ENCODE data around the gene FAM43A.

The FAM43A gene

DNA sequence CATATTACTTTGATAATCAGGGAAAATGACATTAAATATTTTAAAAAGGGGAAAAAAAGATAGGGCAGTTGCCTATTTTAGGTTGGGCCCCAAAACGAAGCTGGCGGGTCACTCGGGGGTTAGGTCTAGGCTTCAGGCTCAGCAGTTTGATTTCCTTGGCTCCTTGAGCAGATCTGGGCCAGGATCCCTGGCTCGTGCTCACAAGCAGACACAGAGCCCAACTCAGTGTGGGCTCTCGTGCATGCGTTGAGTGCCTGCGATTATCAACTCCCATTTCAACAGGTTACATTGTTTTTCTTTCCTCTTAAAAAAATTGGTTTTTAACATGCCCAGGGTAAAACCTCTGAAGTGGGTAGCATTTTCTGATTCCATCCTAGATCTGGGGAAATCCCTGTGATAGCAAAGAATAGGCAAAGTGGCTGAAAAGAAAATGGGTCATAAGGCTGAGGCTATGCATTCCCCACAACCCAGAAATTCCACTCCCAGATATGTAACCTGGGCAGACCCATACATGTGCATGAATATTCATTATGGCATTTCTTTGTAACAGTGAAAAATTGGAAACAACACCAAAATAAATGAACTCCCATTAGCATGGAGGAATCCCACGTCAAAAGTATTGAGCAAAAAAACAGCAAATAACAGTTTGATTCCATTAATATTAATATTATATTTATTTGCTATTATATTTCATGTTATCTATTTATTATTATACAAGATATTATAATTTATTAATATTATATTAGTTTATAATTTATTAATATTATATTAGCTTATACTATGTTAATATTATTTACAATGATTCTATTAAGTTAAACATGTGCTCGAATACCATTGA is 27.8 kb downstream of the FAM43A start:
- DNase-seq, result no peak

DNA sequence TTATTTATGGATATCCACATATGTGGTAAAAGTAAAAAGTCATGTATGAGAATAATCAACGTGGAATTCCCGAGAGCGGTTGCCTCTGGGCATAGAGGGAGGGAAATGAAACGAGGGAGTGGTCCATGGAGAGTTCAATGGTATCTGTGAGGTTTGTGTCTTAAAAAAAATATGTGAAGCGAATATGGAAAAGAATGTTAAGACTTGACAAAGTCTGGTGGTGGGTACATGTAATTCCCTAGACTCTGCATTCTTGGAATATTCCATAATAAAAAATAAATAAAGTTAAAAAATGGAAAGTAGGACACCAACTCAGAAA is 28.4 kb downstream of the FAM43A start:
- no peak for DNase-seq

DNA sequence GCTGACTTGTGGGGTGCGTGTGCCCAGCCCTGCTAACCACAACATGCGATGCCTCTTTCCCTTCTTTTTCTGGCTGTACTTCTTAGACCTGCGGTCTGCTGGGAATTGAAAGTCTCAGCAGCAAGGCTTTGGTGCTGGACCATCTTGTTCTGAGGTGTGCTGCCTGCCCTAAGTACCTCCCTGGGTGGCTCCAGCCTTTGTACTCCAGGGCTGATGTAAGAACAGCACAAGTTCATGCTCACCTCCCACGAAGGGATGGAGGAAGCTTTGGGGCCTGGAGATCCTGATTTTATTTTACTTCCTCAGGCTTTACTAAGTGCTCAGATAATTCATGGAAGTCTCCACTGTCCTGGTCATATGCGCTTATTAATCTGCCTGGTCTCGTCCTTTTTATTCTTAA is 28.9 kb downstream of the FAM43A start:
- no peak for DNase-seq

DNA sequence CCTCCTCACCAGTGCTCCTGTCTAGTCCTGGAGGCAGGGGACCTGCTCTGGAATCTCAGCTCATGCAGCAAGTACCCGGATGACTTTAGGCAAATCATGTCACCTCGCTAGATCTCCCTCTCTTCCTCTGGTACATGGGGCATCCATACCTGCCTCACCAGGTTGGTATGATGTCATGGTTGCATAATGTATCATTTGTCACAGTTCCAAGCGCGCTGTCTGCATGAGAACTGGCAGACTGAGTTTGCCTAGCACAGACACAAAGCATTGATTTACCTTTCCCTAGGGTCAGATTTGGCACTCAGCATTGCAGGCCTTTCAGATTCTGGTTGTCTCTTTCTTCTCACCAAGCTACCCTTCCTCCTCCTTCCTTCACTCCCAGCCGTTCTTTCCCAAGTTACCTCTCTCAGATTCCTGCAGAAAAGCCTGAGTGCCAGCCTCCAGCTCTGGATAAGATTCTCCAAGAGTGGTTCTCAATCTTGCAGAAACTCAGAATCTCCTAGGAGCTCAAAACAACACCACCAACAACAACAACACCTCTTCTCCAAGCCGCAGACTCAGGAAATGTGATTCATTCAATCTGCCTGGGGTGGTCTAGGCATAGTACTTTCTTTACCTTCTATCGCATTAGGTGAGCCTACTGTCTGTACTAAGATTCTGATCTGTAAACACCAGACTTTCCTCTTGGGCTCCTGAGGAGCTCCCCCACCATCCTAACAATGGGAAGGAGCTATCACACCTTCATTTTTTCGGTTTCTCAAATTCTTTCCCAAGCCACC is 29.5 kb downstream of the FAM43A start:
- no peak for DNase-seq

DNA sequence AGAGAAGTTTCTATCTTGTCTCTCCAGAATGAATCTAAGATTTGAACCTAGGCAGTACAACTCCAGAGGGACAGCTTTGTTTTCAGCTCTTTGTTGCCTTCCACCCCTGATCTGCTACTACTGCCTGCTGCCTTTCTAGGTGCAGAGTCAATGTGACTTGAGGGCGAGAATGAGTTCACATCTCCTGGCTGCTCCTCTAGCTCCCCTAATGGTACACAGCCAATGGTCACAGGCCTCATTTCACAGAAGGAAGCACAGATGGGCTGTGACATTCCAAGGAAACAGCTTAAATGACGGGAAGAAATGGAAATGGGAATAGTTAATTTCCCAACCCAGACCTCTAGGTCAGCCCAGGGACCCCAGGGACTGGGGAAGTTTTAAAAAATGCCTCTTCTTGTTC is 32.4 kb downstream of the FAM43A start:
- DNase-seq, result no peak

DNA sequence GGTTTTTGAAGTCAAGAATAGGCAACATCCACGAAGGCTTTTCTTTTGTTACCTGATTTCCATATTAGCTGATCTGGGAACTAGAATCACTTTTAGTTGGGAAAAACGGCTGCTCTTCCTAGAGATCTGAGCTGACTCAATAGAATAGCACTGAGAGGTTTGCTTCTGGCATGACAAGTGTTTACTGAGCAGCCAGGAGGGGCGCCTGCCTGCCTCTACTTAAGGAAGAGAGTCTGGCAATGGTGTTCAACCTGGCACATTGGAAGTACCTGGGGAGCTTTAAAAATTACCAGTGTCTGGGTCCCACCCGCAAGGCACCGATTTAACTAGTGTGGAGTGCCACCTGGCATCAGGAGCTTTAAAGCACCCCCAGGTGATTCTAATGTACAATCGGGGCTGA is 34.4 kb downstream of the FAM43A start:
- DNase-seq, result no peak

DNA sequence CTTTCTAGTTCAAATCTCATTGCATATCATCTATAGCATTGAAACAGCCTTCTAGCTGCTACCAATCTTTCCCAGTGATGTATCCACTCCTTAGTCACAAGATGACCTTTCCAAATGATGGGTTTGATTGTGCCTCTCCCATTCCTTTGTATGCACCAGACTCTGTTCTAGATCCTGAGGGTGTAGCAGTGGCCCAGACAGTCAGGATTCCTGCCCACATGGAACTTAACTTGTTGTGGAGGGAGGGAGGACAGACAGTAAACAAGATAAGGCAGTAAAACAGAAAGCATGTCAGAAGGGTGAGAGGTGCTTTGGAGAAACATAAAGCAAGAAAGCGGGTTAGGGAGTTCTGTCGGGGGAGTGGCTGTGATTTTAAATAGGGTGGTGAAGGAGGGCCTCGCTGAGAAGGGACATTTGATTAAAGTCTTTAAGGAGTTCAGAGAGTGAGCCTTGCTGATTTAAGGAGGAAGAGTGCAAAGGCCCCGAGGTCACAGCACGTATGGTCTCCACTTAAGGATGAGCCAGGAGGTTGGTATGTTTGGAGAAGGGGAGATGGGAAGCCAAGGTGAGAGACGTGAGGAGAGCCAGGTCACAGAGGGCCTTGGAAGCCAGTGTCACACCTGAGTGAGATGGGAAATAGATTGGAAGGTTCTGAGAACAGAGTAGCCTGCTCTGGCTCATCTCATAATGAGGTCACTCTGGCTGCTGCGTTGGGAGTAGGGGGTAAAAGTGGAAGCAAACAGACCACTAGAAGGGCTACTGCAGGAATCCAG is 38.3 kb downstream of the FAM43A start:
- no peak for DNase-seq

DNA sequence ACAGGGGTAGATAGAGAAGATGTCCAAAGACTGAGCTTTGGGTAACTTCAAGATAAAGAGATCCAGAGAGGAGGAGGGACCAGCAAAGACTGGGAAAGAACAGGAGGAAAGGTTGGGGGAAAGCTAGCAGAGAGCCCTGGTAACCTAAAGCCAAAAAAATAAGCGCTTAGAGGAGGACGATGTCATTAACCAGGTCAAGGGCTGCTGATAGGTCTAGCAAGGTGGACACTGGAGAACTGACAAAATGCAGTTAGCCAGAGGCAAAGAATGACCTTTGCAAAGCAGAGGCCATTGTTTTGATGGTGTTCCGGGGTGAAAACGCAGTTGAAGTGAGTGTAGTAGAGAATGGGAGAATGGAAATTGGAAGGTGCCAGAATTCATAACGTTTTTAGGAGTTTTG is 39.7 kb downstream of the FAM43A start:
- DNase-seq, result no peak

DNA sequence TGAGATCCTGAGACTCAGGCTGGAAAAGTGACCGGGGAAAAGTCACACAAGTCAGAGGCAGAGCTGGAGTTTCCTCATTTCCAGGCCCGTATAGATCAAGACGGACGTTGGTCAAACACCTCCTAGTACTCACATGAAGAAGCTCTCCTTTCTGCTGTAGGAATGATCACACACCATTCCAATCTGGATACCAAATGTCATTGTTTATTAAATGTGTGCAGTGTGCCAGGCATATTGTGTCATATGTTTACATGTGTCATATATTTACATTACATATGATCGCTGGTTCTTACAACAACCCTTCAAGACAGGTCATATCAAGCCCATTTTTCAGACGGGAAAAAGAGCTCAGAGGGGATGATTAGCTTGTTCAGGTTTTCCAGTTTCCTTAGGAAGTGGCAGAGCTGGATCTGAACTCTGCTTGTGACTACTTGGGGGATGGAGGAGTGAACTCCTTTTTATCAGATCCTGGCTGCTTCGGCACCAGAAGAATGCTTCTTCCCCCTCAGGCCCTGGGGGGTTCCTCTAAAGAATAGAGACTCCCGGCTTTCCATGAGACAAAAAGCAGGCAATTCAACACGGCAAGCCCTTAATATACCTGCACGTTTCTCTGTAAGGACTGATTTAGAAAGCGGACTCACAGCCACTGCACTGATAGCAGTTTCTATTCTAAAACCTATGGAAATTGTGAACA is 41.9 kb downstream of the FAM43A start:
- no peak for DNase-seq

DNA sequence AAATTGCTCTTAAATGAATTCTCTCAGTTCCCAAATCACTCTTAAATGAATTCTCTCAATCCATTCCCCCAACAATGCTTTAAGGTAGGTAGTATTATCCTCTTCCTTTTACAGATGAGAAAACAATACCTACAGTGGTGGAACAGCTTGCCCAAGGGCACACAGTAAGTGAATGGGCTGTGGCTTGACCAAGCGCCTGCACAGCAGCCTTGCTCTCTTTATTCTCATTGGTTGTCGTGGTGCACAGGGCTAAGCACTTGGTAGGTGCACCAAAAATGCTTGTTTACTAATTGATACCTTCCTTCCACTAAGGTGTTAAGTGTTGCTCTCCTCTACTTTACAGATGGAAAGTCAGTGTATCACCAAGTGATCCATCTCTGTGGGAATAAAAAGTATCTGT is 43.3 kb downstream of the FAM43A start:
- no peak for DNase-seq

DNA sequence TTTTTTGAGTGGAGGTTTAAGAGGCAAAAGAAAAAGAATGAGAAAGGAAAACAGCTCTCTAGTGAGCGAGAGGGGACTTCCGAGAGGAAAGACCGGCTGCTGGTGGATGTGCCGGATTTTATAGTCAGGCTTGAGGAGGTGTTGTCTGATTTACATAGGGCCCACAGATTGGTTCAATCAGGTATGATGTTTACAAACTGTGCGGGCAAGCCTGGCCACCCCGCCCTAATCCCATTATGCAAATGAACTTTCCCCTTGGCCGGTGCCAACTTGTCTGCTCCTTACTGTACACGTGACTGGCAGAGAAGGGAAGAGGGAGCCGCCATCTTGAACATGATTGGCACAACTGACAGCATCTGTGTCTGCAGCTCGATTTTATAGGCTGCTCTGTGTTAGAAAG is 44.7 kb downstream of the FAM43A start:
- no peak for DNase-seq

DNA sequence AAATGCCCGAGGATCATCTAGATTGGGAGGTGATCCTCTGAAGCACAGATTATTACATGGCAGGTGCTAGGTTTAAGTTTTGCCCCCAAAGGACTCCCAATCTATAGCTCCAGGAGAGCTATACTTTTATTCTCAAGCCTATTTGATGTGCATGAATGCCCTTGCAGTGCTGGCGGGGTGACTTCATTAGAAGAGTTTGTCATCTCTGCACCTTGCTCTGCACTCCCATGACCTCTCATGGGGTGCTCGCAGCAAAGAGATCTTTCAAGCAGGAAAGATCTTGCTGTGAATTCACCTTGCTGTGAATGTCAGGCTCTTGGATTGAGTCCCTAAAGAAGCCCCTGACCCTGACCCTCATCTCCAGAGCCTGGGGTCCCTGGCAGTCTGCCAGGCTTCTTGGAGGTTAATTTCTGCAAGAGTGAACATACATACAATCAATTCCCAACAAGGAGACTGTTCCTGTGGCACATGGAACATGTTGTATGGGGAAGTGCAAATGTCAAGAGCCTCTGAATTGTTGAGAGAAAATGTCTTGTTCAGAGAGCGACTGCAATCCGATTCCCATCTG is 45.9 kb downstream of the FAM43A start:
- DNase-seq, result no peak

DNA sequence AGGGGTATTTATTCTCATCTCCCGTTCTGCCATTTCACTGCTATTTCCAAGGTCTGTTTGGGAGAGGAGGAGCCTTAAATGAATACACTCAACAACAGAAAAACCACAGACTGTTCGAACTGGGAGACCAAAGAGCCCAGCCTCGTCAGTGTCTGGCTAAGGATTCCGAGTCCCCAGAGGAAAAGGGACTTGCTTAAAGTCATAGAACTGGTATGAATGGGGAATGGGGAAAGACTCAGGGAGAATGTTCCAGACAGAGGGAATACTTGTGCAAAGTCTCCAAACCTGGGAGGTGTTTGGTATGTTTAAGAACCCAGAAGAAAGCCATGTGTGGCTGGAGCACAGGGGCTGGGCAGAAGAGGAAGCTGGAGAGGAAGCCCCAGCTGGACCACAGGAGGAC is 46.9 kb downstream of the FAM43A start:
- no peak for DNase-seq

DNA sequence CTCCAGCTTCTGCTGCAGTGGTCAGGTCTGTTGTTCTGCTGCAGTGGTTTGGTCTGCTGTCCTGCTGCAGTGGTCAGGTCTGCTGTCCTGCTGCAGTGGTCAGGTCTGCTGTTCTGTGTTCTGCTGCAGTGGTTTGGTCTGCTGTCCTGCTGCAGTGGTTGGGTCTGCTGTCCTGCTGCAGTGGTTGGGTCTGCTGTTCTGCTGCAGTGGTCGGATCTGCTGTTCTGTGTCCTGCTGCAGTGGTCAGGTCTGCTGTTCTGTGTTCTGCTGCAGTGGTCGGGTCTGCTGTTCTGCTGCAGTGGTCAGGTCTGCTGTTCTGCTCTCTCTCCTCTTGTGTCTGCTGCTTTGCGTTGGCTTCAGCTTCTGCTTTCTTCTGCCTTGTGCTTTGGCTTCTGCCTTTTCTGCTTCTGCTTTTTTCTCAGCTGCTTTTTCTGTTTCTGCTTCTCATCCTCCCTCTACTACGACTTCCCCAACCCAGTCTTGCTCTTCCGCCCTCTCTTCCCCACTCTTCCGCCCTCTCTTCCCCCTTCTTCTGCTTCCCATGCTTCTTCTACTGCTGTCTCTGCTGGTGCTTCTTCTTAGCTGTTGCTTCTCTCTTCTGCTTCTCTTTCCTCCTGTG is 50.7 kb downstream of the FAM43A start:
- DNase-seq, result no peak

DNA sequence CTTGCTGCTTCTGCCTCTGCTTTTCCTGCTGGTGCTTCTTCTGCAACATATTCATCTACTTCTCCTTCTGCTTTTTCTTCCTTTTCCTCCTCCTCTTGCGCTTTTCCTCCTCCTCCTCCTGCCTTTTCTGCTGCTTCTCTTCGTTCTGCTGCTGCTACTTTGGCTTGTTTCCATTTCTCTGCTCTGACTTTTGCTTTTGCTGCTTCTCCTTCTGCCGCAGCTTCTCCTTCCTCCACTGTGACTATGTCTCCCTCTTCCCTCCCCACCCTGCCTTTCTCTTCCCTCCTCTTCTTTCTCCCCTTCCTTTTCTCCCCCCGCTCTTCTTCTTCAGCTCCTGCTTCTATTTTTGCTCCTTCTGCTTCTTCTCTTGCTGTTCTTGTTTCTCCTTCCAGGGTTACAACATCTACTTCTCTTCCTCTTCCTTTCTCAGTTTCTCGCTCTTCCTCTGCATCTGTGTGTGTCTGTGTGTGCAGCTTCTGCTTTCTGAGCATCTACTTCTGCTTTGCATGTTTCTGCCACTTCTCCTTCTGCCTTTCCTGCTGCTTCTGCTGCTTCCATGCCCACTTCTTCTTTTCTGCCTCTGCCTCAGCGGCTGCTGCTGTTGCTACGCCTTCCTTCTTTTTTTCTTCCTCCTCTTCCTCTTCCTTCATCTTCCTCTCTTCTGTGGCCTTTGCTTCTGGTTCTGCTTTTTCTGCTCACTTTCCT is 51.4 kb downstream of the FAM43A start:
- DNase-seq, result no peak

Data from activated CD4-positive, CD25-positive, alpha-beta regulatory T cell (primary cell).